ENCODE data around the gene SLC6A19. TPM values are rescaled to one million over a fixed set of nuclear protein-coding genes. Genes with fewer than 3 reads are reported as not detected.

The SLC6A19 gene
- total and polyA plus RNA-seq, 10 of the 15 experiments (the other 5 are each of a cell fraction or from before 2014, with no cell fraction given): 0.01 to 0.03 TPM; not detected in 8

DNA sequence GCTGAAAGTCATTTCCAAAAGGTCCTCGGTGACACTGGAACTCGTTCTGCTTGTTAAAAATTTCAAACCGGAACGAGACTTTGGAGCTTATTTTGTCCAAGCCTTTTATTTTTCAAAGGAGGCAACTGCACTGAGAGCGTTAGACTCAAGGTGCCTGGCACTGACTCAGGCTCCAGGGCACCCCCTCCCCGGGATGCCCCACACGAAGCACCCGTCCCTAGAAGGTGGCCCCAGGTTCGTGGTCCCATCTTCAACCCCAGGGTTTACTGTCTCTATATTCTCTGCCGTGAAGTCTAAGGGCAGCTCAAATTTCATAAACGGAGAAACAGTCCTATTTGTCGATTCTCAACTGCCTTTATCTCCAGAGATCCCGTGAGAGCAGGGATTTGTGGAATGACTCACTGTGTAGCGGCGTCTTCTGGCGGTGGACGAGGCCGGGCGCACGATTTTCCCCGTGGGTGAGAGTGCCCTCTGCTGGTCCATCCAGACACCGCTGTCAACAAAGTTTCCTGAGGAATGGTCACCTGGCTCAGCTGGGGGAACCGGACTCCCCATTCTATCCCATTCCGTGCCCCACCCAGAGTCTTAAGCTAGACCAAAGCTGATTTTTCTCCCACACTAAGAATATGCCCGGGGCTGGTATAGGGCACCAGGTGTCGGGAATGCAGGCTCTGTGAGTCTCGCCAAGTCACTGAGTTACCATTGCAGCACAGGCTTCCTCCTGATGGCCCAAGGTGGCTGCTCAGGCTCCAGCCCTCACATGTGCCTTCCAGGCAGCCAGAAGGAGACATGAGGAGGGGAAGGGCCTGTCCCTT is 27.1 kb upstream of the SLC6A19 start (continued):
- TF ChIP-seq SUPT20H (IDR thresholded peaks at IDR 0.05; ENCODE audit: borderline replicate concordance, control insufficient read depth, low read depth, low read length) (no peak), STAT1 (conservative IDR thresholded peaks at IDR 0.05) (no peak)

DNA sequence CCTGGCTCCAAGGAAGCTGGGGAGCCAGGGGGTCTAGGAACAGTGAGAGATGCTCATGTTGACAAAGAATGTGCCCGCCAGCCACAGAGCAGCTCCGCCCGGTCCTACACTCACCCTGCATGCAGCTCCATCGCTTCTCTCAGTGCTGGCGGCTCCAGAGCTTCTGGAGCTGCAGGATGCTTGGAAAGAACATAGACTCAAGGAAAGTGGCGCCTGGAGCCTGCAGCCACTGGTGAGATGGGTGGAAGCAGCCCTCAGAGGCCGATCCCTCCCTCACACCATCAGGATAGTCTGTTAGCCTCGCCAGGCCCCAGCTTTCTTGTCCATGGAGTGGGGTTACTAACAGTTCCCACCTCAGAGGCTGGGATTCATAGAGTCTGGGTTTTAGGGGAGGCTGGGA is 26.4 kb upstream of the SLC6A19 start:
- 45% methylated on average over 8 of the region's 8 CpGs for WGBS (ENCODE audit: insufficient coverage, insufficient replicate concordance, low lambda C conversion rate, missing lambda C conversion rate)
- Histone ChIP-seq H3K4me1 (ENCODE audit: control insufficient read depth, insufficient read depth, low read length) (no peaks in the 10 kb centered on the region), H3K79me2 (ENCODE audit: control insufficient read depth, insufficient read depth, low read length) (no peaks in the 10 kb centered on the region), H3K27ac (ENCODE audit: control insufficient read depth, insufficient read depth) (no peak overlapping the region), H3K4me2 (ENCODE audit: control insufficient read depth, insufficient read depth) (no peak overlapping the region), H3K9ac (ENCODE audit: control insufficient read depth, insufficient read depth, low read length) (no peak overlapping the region), H3K27me3 (replicated peaks in 1 of 2; ENCODE audit: control insufficient read depth in 2 of 2, insufficient read depth in 2 of 2, low read length in 1 of 2) (no peaks in the 10 kb centered on the region), H4K20me1 (ENCODE audit: control insufficient read depth, insufficient read depth) (no peaks in the 10 kb centered on the region), H3K36me3 (ENCODE audit: control insufficient read depth in 2 of 2, insufficient read depth in 2 of 2, low read length in 1 of 2) (no peaks in the 10 kb centered on the region), H2AFZ (ENCODE audit: control insufficient read depth, low read depth, low read length) (no peak overlapping the region), H3K9me3 (replicated peaks; ENCODE audit: control insufficient read depth, insufficient read depth, low read length) (no peaks in the 10 kb centered on the region), H3K4me3 (no peak overlapping the region)
- intact Hi-C loops (cut with micrococcal nuclease; ENCODE audit: unreplicated experiment) (loop anchor here (2.0 kb wide), 1 partner anchor 252 kb away; no protein-coding TSS in a partner anchor), in situ Hi-C loops (cut with MboI) (no loop called here)
- ChIA-PET POLR2A (no interaction called here), RAD21 (ENCODE audit: unreplicated experiment) (interaction anchor here (1.0 kb wide), 1 partner anchor 251 kb away, joined by 5 read pairs; no protein-coding TSS in a partner anchor), SMC1A (ENCODE audit: uncharacterized antibody, unreplicated experiment) (interaction anchor here (0.6 to 1.2 kb wide), 5 partner anchors 9 to 251 kb away, joined by 3 to 4 read pairs (median 3); no protein-coding TSS in a partner anchor), CTCF (interaction anchor here (0.8 to 1.8 kb wide), 9 partner anchors 8 to 251 kb away, joined by 3 to 8 read pairs (median 4); no protein-coding TSS in a partner anchor)
- FAIRE-seq: no peak
- TF ChIP-seq NR2C1 (IDR thresholded peaks at IDR 0.05) (no peak), HDAC6 (IDR thresholded peaks at IDR 0.05; ENCODE audit: unreplicated experiment) (no peak), NFYA (IDR thresholded peaks at IDR 0.05; ENCODE audit: borderline replicate concordance, low read depth, low read length) (no peak), NR2C2 (IDR thresholded peaks at IDR 0.05; ENCODE audit: borderline replicate concordance, control insufficient read depth, insufficient read length, low read depth) (no peak), KAT2A (conservative IDR thresholded peaks at IDR 0.05; ENCODE audit: control insufficient read depth, low read depth, low read length) (no peak), NFIC (IDR thresholded peaks at IDR 0.05; ENCODE audit: low read depth, low read length) (no peak), CHD1 (IDR thresholded peaks at IDR 0.05; ENCODE audit: low read depth, low read length) (no peak), CEBPB (IDR thresholded peaks at IDR 0.05; ENCODE audit: borderline replicate concordance in 1 of 2, low read depth in 2 of 2, low read length in 2 of 2) (no peak), STAT3 (IDR thresholded peaks at IDR 0.05; ENCODE audit: low read depth, low read length) (no peak), EGR1 (IDR thresholded peaks at IDR 0.05; ENCODE audit: borderline replicate concordance in 1 of 2, low read depth in 2 of 2, low read length in 2 of 2) (no peak)
- TF ChIP-seq, protein P1, sequence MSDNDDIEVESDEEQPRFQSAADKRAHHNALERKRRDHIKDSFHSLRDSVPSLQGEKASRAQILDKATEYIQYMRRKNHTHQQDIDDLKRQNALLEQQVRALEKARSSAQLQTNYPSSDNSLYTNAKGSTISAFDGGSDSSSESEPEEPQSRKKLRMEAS (IDR thresholded peaks at IDR 0.05; ENCODE audit: low read depth, low read length): no peak
- TF ChIP-seq, protein P2, sequence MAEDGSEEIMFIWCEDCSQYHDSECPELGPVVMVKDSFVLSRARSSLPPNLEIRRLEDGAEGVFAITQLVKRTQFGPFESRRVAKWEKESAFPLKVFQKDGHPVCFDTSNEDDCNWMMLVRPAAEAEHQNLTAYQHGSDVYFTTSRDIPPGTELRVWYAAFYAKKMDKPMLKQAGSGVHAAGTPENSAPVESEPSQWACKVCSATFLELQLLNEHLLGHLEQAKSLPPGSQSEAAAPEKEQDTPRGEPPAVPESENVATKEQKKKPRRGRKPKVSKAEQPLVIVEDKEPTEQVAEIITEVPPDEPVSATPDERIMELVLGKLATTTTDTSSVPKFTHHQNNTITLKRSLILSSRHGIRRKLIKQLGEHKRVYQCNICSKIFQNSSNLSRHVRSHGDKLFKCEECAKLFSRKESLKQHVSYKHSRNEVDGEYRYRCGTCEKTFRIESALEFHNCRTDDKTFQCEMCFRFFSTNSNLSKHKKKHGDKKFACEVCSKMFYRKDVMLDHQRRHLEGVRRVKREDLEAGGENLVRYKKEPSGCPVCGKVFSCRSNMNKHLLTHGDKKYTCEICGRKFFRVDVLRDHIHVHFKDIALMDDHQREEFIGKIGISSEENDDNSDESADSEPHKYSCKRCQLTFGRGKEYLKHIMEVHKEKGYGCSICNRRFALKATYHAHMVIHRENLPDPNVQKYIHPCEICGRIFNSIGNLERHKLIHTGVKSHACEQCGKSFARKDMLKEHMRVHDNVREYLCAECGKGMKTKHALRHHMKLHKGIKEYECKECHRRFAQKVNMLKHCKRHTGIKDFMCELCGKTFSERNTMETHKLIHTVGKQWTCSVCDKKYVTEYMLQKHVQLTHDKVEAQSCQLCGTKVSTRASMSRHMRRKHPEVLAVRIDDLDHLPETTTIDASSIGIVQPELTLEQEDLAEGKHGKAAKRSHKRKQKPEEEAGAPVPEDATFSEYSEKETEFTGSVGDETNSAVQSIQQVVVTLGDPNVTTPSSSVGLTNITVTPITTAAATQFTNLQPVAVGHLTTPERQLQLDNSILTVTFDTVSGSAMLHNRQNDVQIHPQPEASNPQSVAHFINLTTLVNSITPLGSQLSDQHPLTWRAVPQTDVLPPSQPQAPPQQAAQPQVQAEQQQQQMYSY (CRISPR knock-in tag; IDR thresholded peaks at IDR 0.05): no peak
- TF ChIP-seq, protein P3, sequence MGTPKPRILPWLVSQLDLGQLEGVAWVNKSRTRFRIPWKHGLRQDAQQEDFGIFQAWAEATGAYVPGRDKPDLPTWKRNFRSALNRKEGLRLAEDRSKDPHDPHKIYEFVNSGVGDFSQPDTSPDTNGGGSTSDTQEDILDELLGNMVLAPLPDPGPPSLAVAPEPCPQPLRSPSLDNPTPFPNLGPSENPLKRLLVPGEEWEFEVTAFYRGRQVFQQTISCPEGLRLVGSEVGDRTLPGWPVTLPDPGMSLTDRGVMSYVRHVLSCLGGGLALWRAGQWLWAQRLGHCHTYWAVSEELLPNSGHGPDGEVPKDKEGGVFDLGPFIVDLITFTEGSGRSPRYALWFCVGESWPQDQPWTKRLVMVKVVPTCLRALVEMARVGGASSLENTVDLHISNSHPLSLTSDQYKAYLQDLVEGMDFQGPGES (IDR thresholded peaks at IDR 0.05): no peak
- ATAC-seq: no peak
- no peak for DNase-seq (ENCODE audit: low read depth, low spot score)
- no TSS peak for BruUV-seq (replicated peaks)

Measured in GM12878 (cell line).